CD4-positive, alpha-beta T cell (primary cell): Measurements from ENCODE around the gene TIMM10. TPM values are rescaled to one million over a fixed set of nuclear protein-coding genes. Genes with fewer than 3 reads are reported as not detected.

Experiments
- ATAC-seq: fragments of 200-7000 bp; cut with Tn5 transposase; one replicate; pipeline ENCODE4 v1.10.0; 2022; ENCODE audit warnings: mild to moderate bottlenecking; ENCODE audit not compliant: poor library complexity
- CTCF ChIA-PET: fragments of 350-600 bp; sonication (Branson Sonifier 250); formaldehyde crosslinking; loops from one replicate; lab custom pipeline; 2021; ENCODE audit warnings: antibody characterized with exemption, inconsistent platforms; lab: Charles Lee
- POLR2A ChIA-PET: fragments of 350-600 bp; sonication (Branson Sonifier 250); formaldehyde crosslinking; loops from one replicate; lab custom pipeline; 2021; ENCODE audit warnings: antibody characterized with exemption, inconsistent platforms; lab: Charles Lee
- DNase-seq, 14 experiments: peaks; one replicate each; pipeline ENCODE4 v3.0.0-alpha.2; 2013 to 2020; ENCODE audit warnings: mixed read lengths in 2 of 14
- H3K27ac ChIP-seq, 2 donors: one replicate each; pipeline versions ENCODE4 v1.5.1 to v1.7.0; 2013; ENCODE audit warnings: low read length in 2 of 2, low read depth in 1 of 2, mild to moderate bottlenecking in 1 of 2
- H3K27me3 ChIP-seq, 2 experiments: 1 replicate in 1 of 2; 2 replicates in 1 of 2; pipeline versions ENCODE4 v1.6.1 to v1.7.0; 2013; ENCODE audit warnings: low read length in 2 of 2, control low read depth in 1 of 2, mild to moderate bottlenecking in 1 of 2, moderate library complexity in 1 of 2; ENCODE audit not compliant: insufficient read depth in 2 of 2, control insufficient read depth in 1 of 2
- H3K36me3 ChIP-seq: one replicate; pipeline ENCODE4 v1.6.1; 2013; ENCODE audit warnings: low read length, control low read depth; ENCODE audit not compliant: insufficient read depth
- H3K4me1 ChIP-seq: one replicate; pipeline ENCODE4 v1.6.1; 2013; ENCODE audit warnings: low read length, control low read depth; ENCODE audit not compliant: insufficient read depth
- H3K4me3 ChIP-seq: one replicate; pipeline ENCODE4 v1.5.1; 2013; ENCODE audit warnings: mild to moderate bottlenecking, low read length, moderate library complexity
- H3K9me3 ChIP-seq, 2 experiments: 1 replicate in 1 of 2; 2 replicates in 1 of 2; pipeline versions ENCODE4 v1.6.1 to v1.7.0; 2013; ENCODE audit warnings: low read length in 2 of 2, mild to moderate bottlenecking in 2 of 2, control low read depth in 1 of 2, moderate library complexity in 1 of 2; ENCODE audit not compliant: control insufficient read depth in 1 of 2, insufficient read depth in 1 of 2
- H3K27ac Mint-ChIP-seq: one replicate; pipeline ENCODE4 v1.8.0; 2020; ENCODE audit warnings: mixed read lengths
- H3K27me3 Mint-ChIP-seq: one replicate; pipeline ENCODE4 v1.8.0; 2021; ENCODE audit warnings: mixed read lengths
- H3K36me3 Mint-ChIP-seq: one replicate; pipeline ENCODE4 v1.8.0; 2021; ENCODE audit warnings: low read depth, mixed read lengths
- H3K4me1 Mint-ChIP-seq: one replicate; pipeline ENCODE4 v1.8.0; 2021; ENCODE audit warnings: low read depth, mixed read lengths
- H3K4me3 Mint-ChIP-seq: one replicate; pipeline ENCODE4 v1.8.0; 2020; ENCODE audit warnings: mild to moderate bottlenecking, mixed read lengths
- H3K9me3 Mint-ChIP-seq: one replicate; pipeline ENCODE4 v1.8.0; 2020; ENCODE audit warnings: mixed read lengths
- CTCF ChIP-seq: fragments of 200-600 bp; IDR thresholded peaks from one replicate; pipeline ENCODE4 v1.8.0; 2022; ENCODE audit warnings: antibody characterized with exemption, mild to moderate bottlenecking
- intact Hi-C, 2 experiments: fragments of 100-400 bp; cut with DNase I in 1 of 2; cut with micrococcal nuclease in 1 of 2; formaldehyde crosslinking; loops; one replicate each; pipeline versions ENCODE4 v1.15.1 to v1.9.0; 2023 to 2025; cut with DNase I, micrococcal nuclease
- total RNA-seq, 174 experiments: library from RNA in 2 of 174; stranded (reverse) in 2 of 174; gene quantifications; one replicate each; pipeline ENCODE4 v1.2.3 and lab custom pipeline; 2021 to 2026

Gene TIMM10
- total RNA-seq, 2 experiments from 2014 or later = 28.0 TPM

GRCh38 chr11:57508341-57509170 is 22.0 kb downstream of the TIMM10 start:
- no peak overlapping the region for H3K4me3 ChIP-seq
- DNase-seq (no peak), ATAC-seq (no peak)
- H3K4me1 ChIP-seq = peaks cover 11% of the 10 kb centered on the region
- H3K36me3 ChIP-seq = peaks cover 9% of the 10 kb centered on the region
- Mint-ChIP-seq H3K36me3 (peaks cover 8% of the 10 kb centered on the region), H3K27me3 (no peaks in the 10 kb centered on the region), H3K4me3 (no peak overlapping the region), H3K9me3 (no peaks in the 10 kb centered on the region), H3K27ac (no peak overlapping the region), H3K4me1 (peaks cover 27% of the 10 kb centered on the region)
- no peaks in the 10 kb centered on the region for H3K9me3 ChIP-seq
- ChIA-PET CTCF (no interaction called here), POLR2A (no interaction called here)
- intact Hi-C loops = no loop called here
- TF ChIP-seq CTCF = no peak
- H3K27ac ChIP-seq = no peak overlapping the region
- H3K27me3 ChIP-seq = no peaks in the 10 kb centered on the region

GRCh38 chr11:57506522-57506921 is 24.0 kb downstream of the TIMM10 start:
- H3K27me3 ChIP-seq = no peaks in the 10 kb centered on the region
- no peaks in the 10 kb centered on the region for H3K27me3 Mint-ChIP-seq
- ChIA-PET CTCF (interaction anchor here (1.2 kb wide), 1 partner anchor 10 kb away, joined by 3 read pairs; no protein-coding TSS in a partner anchor), POLR2A (interaction anchor here (1.0 kb wide), 1 partner anchor 33 kb away, joined by 3 read pairs; no protein-coding TSS in a partner anchor)
- no peak overlapping the region for H3K27ac Mint-ChIP-seq
- ATAC-seq (no peak), DNase-seq (no peak)
- peaks cover 13% of the 10 kb centered on the region for H3K36me3 ChIP-seq
- H3K4me1 Mint-ChIP-seq = peaks cover 6% of the 10 kb centered on the region
- peaks cover 14% of the 10 kb centered on the region for H3K36me3 Mint-ChIP-seq
- H3K27ac ChIP-seq = no peak overlapping the region
- H3K9me3 Mint-ChIP-seq = no peaks in the 10 kb centered on the region
- H3K4me3 Mint-ChIP-seq = no peak overlapping the region
- no peaks in the 10 kb centered on the region for H3K9me3 ChIP-seq
- H3K4me3 ChIP-seq = no peak overlapping the region
- no peaks in the 10 kb centered on the region for H3K4me1 ChIP-seq
- no peak for TF ChIP-seq CTCF
- intact Hi-C loops = no loop called here

- Histone ChIP-seq H3K4me1 (no peaks in the 10 kb centered on the region), H3K9me3 (no peaks in the 10 kb centered on the region), H3K4me3 (no peak overlapping the region), H3K36me3 (peaks cover 27% of the 10 kb centered on the region), H3K27me3 (no peaks in the 10 kb centered on the region), H3K27ac (no peak overlapping the region)
- no peak for ATAC-seq
- Mint-ChIP-seq H3K27ac (no peak overlapping the region), H3K4me1 (no peaks in the 10 kb centered on the region), H3K9me3 (no peaks in the 10 kb centered on the region), H3K27me3 (no peaks in the 10 kb centered on the region), H3K36me3 (peaks cover 24% of the 10 kb centered on the region), H3K4me3 (no peak overlapping the region)
- no peak for DNase-seq
- TF ChIP-seq CTCF = no peak
- ChIA-PET POLR2A (no interaction called here), CTCF (interaction anchor here (1.0 kb wide), 1 partner anchor 24 kb away, joined by 3 read pairs; no protein-coding TSS in a partner anchor)
- intact Hi-C loops = no loop called here
These were observed 26.0 kb downstream of the TIMM10 start for GRCh38 chr11:57504511-57504910.
